ENCODE measurements around the gene CRTC1.

CRTC1 gene

DNA sequence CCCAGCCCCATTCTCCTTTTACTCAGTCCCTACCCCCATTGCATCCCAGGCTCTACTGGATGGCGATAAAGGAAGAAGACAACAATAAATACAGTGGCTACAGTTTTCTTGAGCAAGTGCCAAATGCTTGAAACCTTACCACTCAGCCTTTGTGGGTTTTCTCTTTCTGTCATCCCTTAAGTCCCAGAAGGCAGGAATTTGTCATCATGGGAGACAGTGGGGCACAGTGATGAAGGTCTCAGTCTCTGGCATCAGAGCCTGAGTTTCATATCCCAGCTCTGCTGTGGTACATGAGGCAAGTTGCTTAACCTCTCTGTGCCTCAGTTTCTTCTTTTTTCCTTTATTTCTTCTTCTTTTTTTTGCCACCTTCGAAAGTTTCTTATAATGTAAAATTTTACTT lies 112.8 kb downstream of the CRTC1 start:
- TF ChIP-seq, protein P1, sequence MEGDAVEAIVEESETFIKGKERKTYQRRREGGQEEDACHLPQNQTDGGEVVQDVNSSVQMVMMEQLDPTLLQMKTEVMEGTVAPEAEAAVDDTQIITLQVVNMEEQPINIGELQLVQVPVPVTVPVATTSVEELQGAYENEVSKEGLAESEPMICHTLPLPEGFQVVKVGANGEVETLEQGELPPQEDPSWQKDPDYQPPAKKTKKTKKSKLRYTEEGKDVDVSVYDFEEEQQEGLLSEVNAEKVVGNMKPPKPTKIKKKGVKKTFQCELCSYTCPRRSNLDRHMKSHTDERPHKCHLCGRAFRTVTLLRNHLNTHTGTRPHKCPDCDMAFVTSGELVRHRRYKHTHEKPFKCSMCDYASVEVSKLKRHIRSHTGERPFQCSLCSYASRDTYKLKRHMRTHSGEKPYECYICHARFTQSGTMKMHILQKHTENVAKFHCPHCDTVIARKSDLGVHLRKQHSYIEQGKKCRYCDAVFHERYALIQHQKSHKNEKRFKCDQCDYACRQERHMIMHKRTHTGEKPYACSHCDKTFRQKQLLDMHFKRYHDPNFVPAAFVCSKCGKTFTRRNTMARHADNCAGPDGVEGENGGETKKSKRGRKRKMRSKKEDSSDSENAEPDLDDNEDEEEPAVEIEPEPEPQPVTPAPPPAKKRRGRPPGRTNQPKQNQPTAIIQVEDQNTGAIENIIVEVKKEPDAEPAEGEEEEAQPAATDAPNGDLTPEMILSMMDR (conservative IDR thresholded peaks at IDR 0.05): no peak
- no peak overlapping the region for H3K27ac ChIP-seq

DNA sequence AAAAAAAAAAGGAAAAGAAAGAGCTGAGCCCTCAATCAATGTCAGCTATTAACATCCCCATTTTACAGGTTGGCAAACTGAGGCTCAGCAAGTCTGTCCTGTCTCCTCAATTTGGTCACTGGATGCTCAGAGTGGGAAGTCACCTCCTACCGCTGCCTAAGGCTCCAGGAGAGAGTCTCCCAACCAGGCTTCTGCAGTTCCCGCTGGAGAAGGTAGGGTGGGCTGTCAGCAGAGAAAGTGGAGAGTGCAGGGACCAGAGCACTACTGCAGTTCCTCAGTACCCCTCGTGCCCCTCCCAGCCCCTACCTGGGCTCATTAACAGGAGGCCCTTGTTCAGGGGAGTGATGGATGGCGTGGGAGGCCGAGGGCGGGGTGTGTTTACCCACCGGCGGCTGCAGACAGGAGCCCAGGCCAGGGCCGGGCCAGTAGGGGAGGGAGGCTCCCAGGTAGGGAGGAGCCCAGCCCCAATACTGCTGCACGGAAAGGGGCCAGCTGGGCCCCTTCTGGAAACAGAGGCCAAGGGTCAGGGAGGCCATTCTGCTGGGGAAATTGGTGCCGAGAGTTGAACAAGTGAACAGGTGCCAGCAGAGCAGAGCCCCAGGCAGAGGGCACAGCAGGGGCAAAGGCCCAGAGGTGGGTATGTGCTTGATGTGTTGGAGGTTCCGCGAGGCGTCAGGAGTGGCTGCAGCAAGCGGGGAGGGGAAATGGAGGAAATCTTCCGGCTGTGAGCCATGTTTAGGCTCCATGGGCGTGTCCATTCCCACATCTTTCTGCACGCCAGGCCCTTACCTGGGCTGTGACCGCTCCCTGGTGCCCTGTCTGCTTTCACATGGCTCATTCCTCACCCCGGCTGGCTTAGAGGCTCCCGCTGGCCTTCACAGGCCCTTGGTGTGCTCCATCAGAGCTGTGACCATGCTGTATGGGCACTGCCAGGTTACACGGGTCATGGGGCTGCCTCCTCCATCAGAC lies 115.2 kb downstream of the CRTC1 start:
- TF ChIP-seq, protein P1 (conservative IDR thresholded peaks at IDR 0.05): no peak
- H3K27ac ChIP-seq: no peak overlapping the region

DNA sequence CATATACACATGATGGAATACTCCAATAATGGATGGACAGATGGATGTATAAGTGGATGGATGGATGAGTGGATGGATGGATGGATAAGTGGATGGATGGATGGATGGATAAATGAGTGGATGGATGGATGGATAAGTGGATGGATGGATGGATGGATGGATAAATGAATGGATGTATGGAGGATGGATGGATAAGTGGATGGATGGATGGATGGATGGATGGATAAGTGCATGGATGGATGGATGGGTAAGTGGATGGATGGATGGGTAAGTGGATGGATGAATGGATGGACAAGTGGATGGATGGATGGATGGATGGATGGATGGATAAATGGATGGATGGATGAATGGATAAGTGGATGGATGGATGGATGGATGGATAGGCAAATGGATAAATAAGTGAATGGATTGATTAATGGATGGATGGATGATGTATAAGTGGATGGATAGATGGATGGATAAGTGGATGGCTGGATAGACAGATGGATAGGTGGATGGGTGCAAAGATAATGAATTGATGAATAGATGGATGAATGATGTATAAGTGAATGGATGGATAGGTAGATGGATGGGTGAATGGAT lies 116.0 kb downstream of the CRTC1 start:
- TF ChIP-seq, protein P1 (conservative IDR thresholded peaks at IDR 0.05): no peak
- no peak overlapping the region for H3K27ac ChIP-seq

DNA sequence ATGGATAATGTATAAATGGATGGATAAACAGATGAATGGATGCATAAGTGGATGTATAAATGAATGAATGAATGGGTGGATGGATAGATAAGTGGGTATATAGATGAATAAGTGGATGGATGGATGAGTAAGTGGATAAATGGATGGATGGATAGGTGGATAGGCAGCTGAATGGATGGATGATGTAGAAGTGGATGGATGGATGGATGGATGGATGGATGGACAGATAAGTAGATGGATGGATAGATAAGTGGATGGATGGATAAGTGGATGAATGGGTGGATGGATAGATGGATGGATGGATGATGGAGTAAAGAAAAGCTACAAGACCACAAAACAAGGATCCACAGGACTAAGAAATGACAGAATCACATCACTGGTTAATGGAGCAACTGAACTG lies 116.6 kb downstream of the CRTC1 start:
- no peak overlapping the region for H3K27ac ChIP-seq
- TF ChIP-seq, protein P1 (conservative IDR thresholded peaks at IDR 0.05): no peak

DNA sequence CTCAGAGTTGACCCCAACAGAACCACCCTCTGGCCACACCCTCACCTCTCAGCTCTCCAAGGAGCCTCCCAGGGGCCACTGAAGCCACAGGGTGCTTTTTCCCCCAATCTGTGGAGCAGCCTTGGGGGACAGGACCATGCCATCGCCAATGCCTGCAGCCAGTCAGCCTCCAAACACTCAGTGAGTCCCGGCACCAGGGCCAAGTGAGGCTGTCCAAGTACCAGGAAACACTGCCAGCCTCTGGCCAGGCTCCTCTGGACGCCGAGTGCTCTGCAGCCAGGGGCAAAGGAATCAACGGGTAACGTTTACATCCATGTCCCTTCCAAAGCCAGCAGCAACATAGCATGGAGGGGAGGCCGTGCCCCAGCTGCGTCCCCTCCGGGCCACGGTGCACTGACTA lies 117.2 kb downstream of the CRTC1 start:
- no peak overlapping the region for H3K27ac ChIP-seq
- TF ChIP-seq, protein P1 (conservative IDR thresholded peaks at IDR 0.05): no peak

DNA sequence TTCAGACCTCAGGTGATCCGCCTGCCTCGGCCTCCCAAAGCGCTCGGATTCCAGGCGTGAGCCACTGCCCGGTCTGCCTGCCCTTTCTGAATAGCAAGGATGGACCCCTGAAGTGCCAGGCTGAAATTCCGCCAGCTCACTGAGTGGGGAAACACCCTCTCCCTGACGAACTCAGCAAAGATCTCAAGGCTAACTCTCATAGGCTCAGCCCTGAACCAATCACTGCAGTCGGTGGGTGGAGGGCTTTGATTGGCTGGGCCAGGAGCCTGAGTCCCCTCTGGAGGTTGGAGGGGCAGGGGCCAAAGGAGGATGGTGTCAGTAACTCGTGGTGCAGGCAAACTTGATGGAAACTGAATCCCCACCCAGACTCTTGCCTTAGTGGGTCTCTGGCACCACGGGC lies 118.9 kb downstream of the CRTC1 start:
- TF ChIP-seq, protein P1 (conservative IDR thresholded peaks at IDR 0.05): no peak
- H3K27ac ChIP-seq: no peak overlapping the region

DNA sequence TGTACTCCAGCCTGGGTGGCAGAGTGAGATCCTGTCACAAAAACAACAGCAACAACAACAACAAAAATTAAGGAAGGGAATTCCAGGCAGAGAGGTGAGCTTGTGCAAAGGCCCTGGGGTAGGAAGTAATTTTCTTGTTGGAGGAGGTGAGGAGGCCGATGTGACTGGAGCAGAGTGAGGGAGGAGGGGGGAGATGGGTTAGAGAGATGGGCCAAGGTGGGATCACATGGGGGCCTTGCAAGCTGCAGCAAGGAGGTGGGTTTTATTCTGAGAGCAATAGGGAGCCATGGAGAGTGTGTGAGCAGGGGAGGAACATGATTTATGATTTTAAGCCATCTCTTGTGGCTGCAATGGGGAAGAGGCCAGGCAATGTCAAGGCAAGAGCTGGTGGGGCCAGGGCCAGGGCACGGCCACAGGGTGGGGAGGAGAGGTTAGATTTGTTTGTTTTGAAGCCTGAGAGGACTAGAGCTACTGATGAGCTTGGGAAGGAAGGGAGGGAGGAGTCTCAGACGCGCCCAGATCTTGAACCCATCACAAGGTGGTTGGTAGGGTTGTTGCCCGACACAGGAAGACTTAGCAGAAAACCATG lies 120.2 kb downstream of the CRTC1 start:
- TF ChIP-seq, protein P1 (conservative IDR thresholded peaks at IDR 0.05): no peak
- no peak overlapping the region for H3K27ac ChIP-seq
